ENCODE measurements around the gene KAZN. TPM values are rescaled to one million over a fixed set of nuclear protein-coding genes. Genes with fewer than 3 reads are reported as not detected.

The KAZN gene
- total RNA-seq, 1 donor from 2014 or later: 1.1 TPM

DNA sequence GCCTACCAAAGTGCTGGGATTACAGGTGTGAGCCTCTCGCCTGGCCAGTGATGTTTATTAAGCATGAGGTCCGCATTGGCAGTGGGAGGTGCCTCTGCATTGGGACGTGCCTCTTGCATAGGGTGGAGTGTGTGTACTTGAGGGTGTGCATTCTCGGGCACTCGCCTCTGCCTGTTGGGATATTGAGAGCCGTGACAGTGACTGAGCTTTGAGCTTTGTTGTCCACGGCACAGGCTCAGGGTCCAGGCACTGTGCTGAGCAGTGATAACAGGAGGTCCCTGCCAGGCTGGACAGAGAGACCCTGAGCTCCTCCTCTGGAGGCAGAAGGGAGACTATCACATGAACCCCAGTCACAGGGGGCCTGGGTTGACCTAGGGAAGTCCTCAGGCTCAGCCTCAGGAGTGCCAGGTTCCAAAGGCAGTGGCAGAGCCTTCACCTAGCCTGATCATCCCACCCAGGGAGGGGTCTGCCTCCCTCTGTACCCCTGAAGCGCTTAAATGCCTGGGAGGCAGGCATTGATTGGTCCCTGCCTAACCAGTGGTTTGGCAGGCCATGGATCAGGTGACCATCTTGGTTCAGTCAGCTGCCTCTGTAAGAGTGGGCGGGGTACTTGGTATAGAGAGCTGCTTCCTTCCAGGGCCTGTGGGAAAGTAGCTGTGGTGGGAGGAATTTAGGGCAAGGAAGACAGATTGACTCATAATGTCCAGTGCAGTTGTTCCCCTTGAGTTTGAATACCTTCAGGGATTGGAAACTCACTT lies 341.2 kb downstream of the KAZN start:
- Mint-ChIP-seq H3K27ac (no peak overlapping the region), H3K9me3 (no peaks in the 10 kb centered on the region), H3K36me3 (ENCODE audit: low read depth) (no peaks in the 10 kb centered on the region), H3K4me3 (no peak overlapping the region), H3K4me1 (no peaks in the 10 kb centered on the region), H3K27me3 (no peaks in the 10 kb centered on the region)
- no peak for DNase-seq
- intact Hi-C loops (cut with micrococcal nuclease): no loop called here

DNA sequence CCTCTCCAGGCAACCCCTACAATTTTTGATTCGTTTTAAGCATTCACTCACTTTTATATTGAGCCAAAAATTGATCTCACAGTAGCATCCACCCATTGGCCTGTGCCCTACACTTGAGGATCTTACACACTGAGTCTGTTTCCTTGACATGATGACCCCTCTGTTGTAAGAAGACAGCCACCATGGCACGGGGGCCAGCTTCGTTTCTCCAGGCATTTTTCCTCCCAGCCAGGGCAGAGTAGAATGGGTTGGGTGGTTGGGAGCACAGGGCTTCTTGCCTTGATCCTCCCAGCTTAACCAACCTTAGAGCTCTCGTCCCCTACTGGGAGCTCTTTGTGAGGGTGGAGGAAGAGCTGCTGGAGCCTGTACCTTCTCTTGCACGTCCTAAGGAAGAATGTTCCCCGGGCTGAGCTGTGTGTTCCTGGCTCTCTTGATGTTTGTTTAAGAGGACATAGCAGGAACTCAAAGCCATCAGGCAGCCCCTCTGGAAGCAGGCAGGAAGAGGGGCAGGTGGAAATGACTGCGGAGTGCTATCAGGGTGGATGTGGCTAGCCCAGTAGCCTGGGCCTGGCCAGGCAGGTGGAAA lies 341.9 kb downstream of the KAZN start:
- intact Hi-C loops (cut with micrococcal nuclease): no loop called here
- Mint-ChIP-seq H3K36me3 (ENCODE audit: low read depth) (no peaks in the 10 kb centered on the region), H3K4me3 (no peak overlapping the region), H3K9me3 (no peaks in the 10 kb centered on the region), H3K27me3 (no peaks in the 10 kb centered on the region), H3K27ac (no peak overlapping the region), H3K4me1 (no peaks in the 10 kb centered on the region)
- DNase-seq: no peak

DNA sequence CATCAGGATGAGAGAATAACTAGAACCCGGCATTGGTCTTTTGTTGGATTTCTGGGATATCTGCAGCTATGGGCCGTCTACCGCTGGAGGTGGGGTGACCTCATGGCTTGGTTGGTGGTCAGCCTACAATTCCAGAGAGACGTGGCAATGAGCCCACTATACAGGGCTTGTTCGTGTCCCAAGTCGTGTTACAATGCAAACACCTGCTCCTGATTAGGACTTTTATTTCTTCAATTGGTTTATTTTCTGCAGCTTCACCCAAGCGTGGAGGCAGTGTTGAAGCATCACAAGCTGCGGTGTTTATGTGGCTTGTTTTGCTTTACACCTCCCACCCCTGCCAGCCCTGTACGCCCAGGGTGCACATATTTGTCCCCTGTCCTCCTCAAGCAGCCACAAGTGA lies 343.4 kb downstream of the KAZN start:
- H3K27ac Mint-ChIP-seq: no peak overlapping the region
- no peak for DNase-seq
- intact Hi-C loops (cut with micrococcal nuclease): no loop called here
- no peaks in the 10 kb centered on the region for H3K27me3 Mint-ChIP-seq
- no peak overlapping the region for H3K4me3 Mint-ChIP-seq
- no peaks in the 10 kb centered on the region for H3K36me3 Mint-ChIP-seq (ENCODE audit: low read depth)
- no peaks in the 10 kb centered on the region for H3K4me1 Mint-ChIP-seq
- no peaks in the 10 kb centered on the region for H3K9me3 Mint-ChIP-seq

DNA sequence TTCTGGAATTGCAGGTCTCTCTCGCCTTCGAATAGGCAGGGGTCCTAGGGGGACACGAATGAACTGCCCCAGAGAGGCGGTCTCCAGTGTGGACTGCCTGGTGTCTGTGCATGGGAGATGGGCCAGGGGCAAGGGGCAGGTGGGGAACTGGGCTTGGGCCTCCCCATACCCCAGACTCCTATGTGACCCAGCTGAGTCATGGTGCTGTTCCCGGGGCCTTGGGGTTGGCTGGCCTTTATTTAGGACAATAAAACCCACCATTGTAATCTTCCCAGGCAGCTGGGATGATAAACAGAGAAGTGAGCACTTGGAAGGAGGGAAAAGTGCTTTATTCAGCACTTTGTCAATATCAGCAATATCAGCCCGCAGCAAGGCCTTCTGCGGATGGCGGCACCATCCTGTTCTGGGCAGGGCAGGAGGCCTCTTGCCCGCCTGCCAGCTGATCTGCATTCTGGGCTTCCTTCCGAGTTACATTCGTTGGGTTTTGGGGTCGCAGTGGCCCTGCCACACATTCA lies 346.0 kb downstream of the KAZN start:
- no peak overlapping the region for H3K4me3 Mint-ChIP-seq
- no peak overlapping the region for H3K27ac Mint-ChIP-seq

DNA sequence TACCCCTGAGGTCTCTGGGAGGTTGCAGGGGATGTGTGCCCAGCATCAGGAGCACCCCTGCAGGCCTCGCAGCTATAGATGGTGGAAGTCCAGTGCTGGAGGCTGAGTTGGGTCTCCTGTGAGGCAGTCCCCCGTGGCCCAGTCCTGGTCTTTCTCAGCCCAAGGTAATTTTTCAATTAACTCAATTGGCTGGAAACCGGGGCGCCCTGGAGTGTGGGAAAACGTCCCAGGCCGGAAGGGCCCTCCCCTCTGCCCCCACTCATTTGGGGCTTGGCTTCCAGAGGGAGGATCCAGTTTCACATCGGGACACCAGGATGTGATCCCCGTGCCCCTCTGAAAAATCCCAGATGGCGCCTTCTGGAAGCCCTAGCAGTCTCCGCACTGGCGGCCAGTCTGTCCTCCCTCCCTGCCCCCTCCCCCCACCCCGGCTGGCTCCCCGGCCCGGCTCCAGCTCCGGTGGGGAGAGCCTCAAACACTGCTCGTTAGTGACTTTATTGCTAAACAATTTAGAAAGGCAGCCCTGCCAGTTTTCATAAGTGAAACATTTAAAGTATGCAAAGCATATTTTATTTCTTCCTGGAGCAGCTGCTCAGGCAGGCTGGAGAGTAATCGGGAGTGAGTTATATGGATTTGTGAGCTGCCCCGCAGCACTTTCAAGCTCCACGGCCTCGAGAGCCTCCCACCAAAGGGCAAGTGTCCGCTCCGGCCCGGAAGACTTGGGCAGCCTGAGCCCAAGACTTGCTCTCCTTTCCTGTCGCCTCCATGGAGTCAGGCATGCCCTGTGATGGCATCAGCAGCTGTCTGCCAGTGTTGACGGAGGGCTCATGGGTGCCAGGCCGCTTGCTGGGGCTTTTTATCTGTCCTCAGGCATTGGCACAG lies 346.9 kb downstream of the KAZN start:
- intact Hi-C loops (cut with micrococcal nuclease): no loop called here
- DNase-seq: no peak
- no peak overlapping the region for H3K4me3 Mint-ChIP-seq
- no peaks in the 10 kb centered on the region for H3K9me3 Mint-ChIP-seq
- H3K4me1 Mint-ChIP-seq: no peaks in the 10 kb centered on the region
- no peaks in the 10 kb centered on the region for H3K36me3 Mint-ChIP-seq (ENCODE audit: low read depth)
- H3K27ac Mint-ChIP-seq: no peak overlapping the region
- no peaks in the 10 kb centered on the region for H3K27me3 Mint-ChIP-seq

More for the DNA sequence above, 346.0 kb downstream of the KAZN start:
- no peaks in the 10 kb centered on the region for H3K36me3 Mint-ChIP-seq (ENCODE audit: low read depth)
- no peaks in the 10 kb centered on the region for H3K4me1 Mint-ChIP-seq
- no peaks in the 10 kb centered on the region for H3K9me3 Mint-ChIP-seq
- intact Hi-C loops (cut with micrococcal nuclease): no loop called here
- DNase-seq: no peak
- no peaks in the 10 kb centered on the region for H3K27me3 Mint-ChIP-seq

DNA sequence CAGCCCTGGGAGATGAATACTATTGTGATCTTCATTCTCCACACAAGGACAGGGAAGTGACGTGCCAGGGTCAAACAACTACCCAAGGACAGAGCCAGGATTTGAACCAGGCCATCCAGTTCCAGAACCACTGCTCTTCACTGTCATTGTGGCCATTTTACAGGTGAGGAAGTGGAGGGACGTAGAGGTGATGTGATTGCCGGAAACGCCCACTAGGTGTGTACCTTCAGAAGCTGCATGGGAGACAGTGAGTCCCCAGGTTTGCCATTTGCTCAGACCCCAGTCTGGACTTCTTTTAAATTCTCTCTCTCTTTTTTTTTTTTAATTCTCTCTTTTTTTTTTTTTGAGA lies 347.5 kb downstream of the KAZN start:
- no peaks in the 10 kb centered on the region for H3K4me1 Mint-ChIP-seq
- no peaks in the 10 kb centered on the region for H3K27me3 Mint-ChIP-seq
- intact Hi-C loops (cut with micrococcal nuclease): no loop called here

DNA sequence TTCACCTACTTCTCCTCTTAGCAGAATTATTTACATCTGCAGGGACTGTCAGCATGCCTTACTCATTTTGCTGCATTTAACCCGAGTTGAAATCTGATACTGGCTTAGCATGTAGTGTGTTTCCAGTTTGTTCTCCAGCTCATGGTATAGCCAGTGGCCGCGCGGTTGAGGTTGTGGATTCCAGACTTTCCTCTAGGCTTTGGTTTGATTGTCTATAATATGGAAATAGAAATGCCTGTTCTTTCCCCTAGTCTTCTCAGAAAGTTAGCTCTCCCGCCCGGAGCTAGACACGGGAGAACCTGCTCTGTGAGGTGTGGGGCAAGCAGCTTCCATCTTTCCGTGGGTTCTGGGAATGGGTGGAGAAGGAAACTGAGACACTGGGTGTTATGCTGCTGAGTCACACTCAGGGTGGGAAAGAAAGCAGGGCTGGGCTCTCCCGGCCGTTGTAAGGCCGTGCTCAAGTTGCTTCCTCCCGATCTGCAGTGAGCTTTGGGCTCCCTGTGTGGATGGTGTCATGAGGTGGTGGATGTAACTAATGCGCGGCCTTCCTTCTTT lies 348.3 kb downstream of the KAZN start:
- no peak overlapping the region for H3K27ac Mint-ChIP-seq
- no peaks in the 10 kb centered on the region for H3K36me3 Mint-ChIP-seq (ENCODE audit: low read depth)
- intact Hi-C loops (cut with micrococcal nuclease): no loop called here
- no peaks in the 10 kb centered on the region for H3K4me1 Mint-ChIP-seq
- H3K9me3 Mint-ChIP-seq: no peaks in the 10 kb centered on the region
- H3K27me3 Mint-ChIP-seq: no peaks in the 10 kb centered on the region
- no peak for DNase-seq
- no peak overlapping the region for H3K4me3 Mint-ChIP-seq

More for the DNA sequence above, 347.5 kb downstream of the KAZN start:
- Mint-ChIP-seq H3K4me3 (no peak overlapping the region), H3K27ac (no peak overlapping the region), H3K9me3 (no peaks in the 10 kb centered on the region), H3K36me3 (ENCODE audit: low read depth) (no peaks in the 10 kb centered on the region)
- no peak for DNase-seq

DNA sequence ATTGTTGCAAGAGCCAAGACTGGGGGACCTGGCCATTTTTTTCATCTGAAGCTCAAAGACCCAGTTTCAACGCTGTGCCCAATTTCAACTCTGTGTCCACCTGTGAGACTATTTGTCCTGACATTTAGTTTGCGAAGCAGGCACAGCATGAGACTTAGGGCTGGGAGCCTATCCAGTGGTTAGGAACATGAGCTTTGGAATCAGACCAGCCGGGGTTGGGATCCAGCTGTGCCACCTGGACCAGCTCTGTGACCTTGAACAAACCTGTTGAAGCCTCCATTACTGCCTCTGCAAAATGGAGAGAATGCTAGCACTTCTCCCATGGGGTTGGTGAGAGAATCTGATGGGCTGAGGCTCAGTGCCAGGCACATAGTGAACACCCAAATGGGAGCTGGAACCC lies 348.9 kb downstream of the KAZN start:
- H3K9me3 Mint-ChIP-seq: no peaks in the 10 kb centered on the region
- no peaks in the 10 kb centered on the region for H3K36me3 Mint-ChIP-seq (ENCODE audit: low read depth)
- no peak overlapping the region for H3K27ac Mint-ChIP-seq
- H3K4me1 Mint-ChIP-seq: no peaks in the 10 kb centered on the region
- no peaks in the 10 kb centered on the region for H3K27me3 Mint-ChIP-seq
- H3K4me3 Mint-ChIP-seq: no peak overlapping the region
- intact Hi-C loops (cut with micrococcal nuclease): no loop called here
- no peak for DNase-seq

DNA sequence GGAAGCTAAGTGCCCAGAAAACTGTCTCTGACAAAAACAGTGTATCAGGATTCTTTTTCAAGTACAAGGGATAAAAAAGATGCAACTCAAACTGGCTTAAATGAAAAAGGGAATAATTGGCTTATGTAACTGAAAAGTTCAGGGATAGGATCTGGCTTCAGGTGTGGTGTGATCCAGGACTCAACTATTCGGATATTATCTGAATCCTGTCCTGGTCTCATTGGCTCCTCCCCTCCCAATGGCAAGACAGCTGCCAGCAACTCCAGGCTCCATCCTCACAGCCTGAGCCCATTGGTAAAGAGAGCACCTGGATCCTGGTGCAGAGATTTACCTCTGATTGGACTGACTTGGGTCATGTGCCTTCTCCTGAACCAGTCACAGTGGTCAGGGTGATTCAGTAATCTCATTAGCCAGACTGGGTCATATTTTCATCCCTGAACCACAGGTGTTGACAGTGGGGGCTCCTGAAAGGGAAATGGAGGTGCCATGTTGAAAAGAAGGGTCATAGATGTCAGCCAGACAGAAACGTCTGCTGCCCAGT lies 349.7 kb downstream of the KAZN start:
- intact Hi-C loops (cut with micrococcal nuclease): no loop called here
- Mint-ChIP-seq H3K27me3 (no peaks in the 10 kb centered on the region), H3K4me3 (no peak overlapping the region), H3K4me1 (no peaks in the 10 kb centered on the region), H3K9me3 (no peaks in the 10 kb centered on the region), H3K27ac (no peak overlapping the region), H3K36me3 (ENCODE audit: low read depth) (no peaks in the 10 kb centered on the region)
- DNase-seq: no peak

DNA sequence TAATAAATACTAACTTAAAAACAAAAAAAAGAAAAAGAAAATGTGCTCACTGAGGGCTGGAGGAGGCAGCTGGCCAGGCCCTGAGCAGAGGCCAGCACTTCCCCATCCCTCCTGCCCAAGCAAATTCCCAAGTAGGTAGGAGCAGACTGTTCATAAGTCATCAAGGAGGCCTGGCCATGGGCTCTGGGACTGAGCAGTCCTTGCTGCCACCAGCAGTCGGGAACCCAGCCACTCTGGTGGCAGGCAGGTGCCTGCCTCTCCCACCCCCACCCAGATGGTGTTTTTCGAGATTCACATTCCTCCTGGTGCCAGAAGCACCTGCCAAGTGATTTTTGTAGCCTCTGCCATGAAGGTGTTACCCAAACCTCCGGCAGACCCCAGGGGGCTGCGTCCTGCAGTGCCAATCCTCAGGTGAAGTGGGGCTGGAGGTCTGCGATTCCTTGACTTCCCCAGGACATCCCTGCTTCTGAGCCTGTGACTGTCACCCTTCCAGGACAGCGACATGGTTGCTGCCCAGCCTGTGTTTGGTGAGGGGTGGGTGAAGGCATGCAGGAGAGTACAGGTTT lies 350.9 kb downstream of the KAZN start:
- intact Hi-C loops (cut with micrococcal nuclease): no loop called here
- no peaks in the 10 kb centered on the region for H3K27me3 Mint-ChIP-seq
- no peak overlapping the region for H3K27ac Mint-ChIP-seq
- no peaks in the 10 kb centered on the region for H3K4me1 Mint-ChIP-seq
- no peak for DNase-seq
- no peaks in the 10 kb centered on the region for H3K36me3 Mint-ChIP-seq (ENCODE audit: low read depth)
- H3K9me3 Mint-ChIP-seq: no peaks in the 10 kb centered on the region
- no peak overlapping the region for H3K4me3 Mint-ChIP-seq

DNA sequence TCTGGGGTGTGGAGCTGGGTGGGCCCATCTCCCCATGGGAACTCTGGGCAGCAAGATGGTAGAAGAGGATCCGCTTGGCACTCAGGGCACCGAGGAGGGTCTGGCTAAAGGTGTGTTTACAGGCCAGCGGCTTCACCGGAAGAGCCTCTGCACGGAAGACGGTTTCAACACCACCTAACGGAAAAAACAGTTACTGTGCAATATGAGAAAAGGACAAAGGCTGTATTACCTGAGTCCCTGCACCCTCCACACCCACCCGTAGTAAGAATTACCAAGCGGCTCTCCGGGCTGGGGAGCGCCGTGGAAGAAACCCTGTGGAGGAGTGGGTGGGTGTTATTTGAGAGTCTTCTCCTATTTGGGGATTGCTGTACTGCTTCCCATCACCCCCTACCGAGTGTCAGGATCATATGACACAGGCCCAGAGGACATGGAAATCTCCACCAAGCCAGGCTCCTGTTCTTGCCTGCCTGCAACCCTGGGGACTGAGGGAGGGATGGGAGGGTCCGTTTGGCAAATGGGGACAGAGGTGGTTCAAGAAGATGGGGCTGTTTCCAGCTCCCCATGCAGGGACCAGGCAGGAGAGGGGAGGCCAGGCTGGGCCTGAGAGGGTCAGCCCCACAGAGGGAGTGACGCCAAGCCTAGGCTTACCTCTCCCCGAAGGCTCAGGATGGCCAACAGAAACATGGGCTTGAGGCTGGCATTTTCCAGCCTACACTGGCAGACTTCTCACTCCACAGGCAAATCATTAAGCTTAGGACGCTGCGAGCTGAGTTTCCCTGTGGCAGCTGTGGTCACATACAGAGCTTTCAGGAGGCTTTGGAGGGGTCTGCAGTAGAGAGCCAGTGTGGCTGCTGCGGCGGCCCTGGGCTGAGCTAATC lies 351.6 kb downstream of the KAZN start:
- no peaks in the 10 kb centered on the region for H3K9me3 Mint-ChIP-seq
- no peaks in the 10 kb centered on the region for H3K27me3 Mint-ChIP-seq
- no peak overlapping the region for H3K27ac Mint-ChIP-seq
- H3K36me3 Mint-ChIP-seq (ENCODE audit: low read depth): no peaks in the 10 kb centered on the region
- intact Hi-C loops (cut with micrococcal nuclease): no loop called here
- H3K4me3 Mint-ChIP-seq: no peak overlapping the region
- H3K4me1 Mint-ChIP-seq: no peaks in the 10 kb centered on the region
- no peak for DNase-seq

DNA sequence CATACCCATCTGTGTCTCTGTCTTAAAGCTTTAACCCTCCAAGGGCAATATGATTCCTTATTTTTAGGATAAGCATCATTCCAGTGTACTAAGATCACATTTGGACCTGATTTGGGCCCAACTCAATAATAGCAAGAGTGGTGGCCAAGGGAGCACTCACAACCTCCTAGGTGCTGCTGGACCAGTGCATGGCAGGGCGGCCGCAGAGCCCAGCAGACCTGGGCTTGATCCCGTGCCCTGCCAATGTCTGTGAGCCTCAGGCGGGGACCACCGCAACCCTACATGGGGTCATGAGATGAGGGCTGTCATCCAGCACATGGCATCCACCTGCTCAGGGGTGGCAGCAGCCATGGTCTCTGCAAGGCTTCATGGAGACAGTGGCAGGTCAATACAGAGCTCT lies 353.3 kb downstream of the KAZN start:
- H3K27ac Mint-ChIP-seq: no peak overlapping the region
- H3K4me1 Mint-ChIP-seq: no peaks in the 10 kb centered on the region
- intact Hi-C loops (cut with micrococcal nuclease): no loop called here
- H3K4me3 Mint-ChIP-seq: no peak overlapping the region
- H3K36me3 Mint-ChIP-seq (ENCODE audit: low read depth): no peaks in the 10 kb centered on the region
- no peaks in the 10 kb centered on the region for H3K9me3 Mint-ChIP-seq
- DNase-seq: no peak
- H3K27me3 Mint-ChIP-seq: no peaks in the 10 kb centered on the region

All from activated CD4-positive, alpha-beta T cell treated with anti-CD3 and anti-CD28 coated beads, Interleukin-2, amount 10 ng/mL, durations not matched to agents 24 days and 14 days (primary cell).